OCI-LY1 (cell line): Measurements from ENCODE around the gene CFAP53.

Source experiments
- EZH2 ChIP-seq: fragments of 200-600 bp; sonication (generic), shearing (Covaris generic); IDR thresholded peaks from 2 replicates; pipeline ENCODE4 v1.8.0; 2017; ENCODE audit warnings: borderline replicate concordance, mixed run types, mild to moderate bottlenecking, antibody characterized with exemption, low read length, moderate library complexity, mixed read lengths
- TF ChIP-seq, protein P1 (sequence below): fragments of 200-600 bp; sonication (generic), shearing (Covaris generic); IDR thresholded peaks from 2 replicates; pipeline ENCODE4 v1.5.1; 2017; ENCODE audit warnings: mild to moderate bottlenecking, antibody characterized with exemption, low read length, moderate library complexity, mixed read lengths

DNA sequence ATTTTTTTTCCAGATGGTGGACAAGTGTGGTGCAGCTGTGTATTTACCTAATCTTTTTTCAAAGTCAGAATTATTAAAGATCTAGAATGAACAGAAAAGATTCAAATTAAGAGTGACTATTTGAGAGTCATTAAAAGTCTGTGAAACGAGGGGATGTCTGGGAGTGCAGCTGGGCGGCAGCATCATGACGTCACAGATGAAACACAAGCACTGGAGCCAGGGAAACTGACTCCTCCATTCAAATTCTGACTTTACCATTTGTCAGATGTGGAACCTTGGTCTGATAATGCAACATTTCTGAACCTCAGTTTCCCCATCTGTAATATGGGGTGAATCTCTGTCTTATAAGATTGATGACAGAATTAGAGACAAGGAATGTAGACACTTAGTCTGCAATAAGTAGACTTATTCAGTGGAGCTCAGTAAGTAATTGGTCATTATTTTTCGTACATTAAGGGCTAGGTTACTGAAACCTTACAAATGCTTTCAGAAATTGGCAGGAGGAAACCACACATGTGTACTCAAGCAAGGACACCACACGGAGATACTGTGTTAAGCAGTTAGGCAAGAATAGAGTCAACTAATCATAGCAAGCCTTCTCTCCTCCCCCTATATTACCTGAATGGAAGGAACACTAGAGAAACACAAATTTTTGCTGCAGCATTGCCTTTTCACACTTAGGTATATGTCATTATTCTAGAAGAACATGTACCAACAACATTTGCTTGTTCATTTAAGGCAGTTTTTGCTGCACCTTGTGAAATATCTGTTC lies 49.0 kb upstream of the CFAP53 start:
- TF ChIP-seq, protein P1, sequence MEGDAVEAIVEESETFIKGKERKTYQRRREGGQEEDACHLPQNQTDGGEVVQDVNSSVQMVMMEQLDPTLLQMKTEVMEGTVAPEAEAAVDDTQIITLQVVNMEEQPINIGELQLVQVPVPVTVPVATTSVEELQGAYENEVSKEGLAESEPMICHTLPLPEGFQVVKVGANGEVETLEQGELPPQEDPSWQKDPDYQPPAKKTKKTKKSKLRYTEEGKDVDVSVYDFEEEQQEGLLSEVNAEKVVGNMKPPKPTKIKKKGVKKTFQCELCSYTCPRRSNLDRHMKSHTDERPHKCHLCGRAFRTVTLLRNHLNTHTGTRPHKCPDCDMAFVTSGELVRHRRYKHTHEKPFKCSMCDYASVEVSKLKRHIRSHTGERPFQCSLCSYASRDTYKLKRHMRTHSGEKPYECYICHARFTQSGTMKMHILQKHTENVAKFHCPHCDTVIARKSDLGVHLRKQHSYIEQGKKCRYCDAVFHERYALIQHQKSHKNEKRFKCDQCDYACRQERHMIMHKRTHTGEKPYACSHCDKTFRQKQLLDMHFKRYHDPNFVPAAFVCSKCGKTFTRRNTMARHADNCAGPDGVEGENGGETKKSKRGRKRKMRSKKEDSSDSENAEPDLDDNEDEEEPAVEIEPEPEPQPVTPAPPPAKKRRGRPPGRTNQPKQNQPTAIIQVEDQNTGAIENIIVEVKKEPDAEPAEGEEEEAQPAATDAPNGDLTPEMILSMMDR, result no peak
- TF ChIP-seq EZH2, result no peak
